ENCODE results near the gene ZNF318.

The ZNF318 gene

DNA sequence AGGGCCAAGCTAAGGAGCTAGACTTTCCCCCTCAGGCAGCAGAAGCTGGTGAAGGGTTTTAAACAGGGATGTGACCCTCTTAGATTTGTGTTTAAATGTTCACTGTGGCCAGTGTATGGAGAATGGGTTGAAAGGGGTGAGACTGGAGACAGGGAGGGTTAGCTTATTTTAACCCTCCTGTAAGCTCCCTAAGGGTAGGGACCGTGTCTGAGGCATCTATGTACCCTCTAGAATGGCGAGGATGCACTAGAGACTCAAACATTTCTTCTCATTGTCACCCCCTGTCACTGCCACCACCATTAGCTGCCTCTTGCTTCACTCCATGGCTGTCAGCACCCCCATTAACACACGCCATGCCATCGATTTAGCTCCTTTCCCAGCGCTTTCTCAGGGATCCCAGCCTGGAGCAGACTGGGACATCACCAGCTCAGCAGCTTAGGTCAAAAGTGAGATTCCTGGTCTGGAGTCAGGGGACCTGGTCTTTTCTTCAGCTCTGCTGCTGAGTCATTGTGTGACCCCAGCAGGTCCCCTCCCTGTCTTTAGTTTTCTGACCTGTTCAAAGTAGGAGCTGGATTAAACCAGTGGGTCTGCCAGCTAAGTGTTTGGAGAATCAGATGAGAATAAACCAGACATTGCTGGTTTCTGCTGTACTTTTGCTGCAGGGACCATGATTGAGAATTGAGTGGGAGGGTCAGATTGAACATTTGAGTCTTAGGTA lies 72.5 kb downstream of the ZNF318 start:
- FAIRE-seq (no peak), DNase-seq (ENCODE audit: insufficient read length, low spot score) (no peak)
- TF ChIP-seq POLR2A (IDR thresholded peaks at IDR 0.05; ENCODE audit: low read depth, low read length): no peak
- no peak for TF ChIP-seq TAF1 (IDR thresholded peaks at IDR 0.05; ENCODE audit: low read depth, low read length)
- TF ChIP-seq PAX5 (IDR thresholded peaks at IDR 0.05; ENCODE audit: insufficient read depth, low read length, severe bottlenecking): no peak
- no peak for TF ChIP-seq POU2F2 (IDR thresholded peaks at IDR 0.05; ENCODE audit: low read depth, low read length)

DNA sequence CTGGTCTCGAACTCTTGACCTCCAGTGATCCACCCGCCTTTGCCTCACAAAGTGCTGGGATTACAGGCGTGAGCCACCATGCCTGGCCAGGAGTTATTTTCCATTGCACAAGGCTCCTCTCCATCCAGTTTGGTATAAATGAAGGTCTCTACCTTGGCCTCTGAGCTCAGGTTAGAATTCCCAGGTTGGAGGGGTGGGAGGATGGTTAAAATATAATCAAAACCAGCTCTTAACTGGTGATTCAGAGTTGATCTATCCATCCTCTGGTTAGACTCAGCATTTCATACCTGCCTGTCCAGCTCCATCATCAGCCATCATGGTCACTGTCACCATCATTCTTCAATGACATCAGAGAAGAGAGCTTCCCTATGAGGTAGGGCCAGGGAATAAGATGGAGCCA lies 74.0 kb downstream of the ZNF318 start:
- FAIRE-seq (no peak), DNase-seq (ENCODE audit: insufficient read length, low spot score) (no peak)
- no peak for TF ChIP-seq SPI1 (IDR thresholded peaks at IDR 0.05; ENCODE audit: low read depth, low read length)
- TF ChIP-seq TAF1 (IDR thresholded peaks at IDR 0.05; ENCODE audit: low read depth, low read length): no peak
- no peak for TF ChIP-seq POLR2A (IDR thresholded peaks at IDR 0.05; ENCODE audit: low read depth, low read length)
- no peak for TF ChIP-seq PAX5 (IDR thresholded peaks at IDR 0.05; ENCODE audit: insufficient read depth, low read length, severe bottlenecking)
- no peak for TF ChIP-seq POU2F2 (IDR thresholded peaks at IDR 0.05; ENCODE audit: low read depth, low read length)
- no peak for TF ChIP-seq POLR2AphosphoS5 (IDR thresholded peaks at IDR 0.05; ENCODE audit: low read depth, low read length)

DNA sequence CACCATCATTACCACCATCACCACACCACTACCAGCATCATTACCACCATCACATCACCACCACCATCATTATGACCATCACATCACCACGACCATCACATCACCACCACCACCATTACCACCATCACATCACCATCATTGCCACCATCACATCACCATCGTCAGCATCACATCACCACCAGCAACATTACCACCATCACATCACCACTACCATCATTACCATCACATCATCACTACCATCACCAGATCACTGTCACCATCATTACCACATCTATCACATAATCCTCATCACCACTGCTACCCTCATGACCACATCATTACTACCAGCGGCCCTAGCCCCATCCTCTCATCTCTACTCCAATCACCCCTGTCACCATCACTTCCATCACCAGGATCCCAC lies 74.9 kb downstream of the ZNF318 start:
- peak; percentile 81 for FAIRE-seq
- TF ChIP-seq SPI1 (IDR thresholded peaks at IDR 0.05; ENCODE audit: low read depth, low read length): no peak
- no peak for TF ChIP-seq POLR2A (IDR thresholded peaks at IDR 0.05; ENCODE audit: low read depth, low read length)
- no peak for TF ChIP-seq POU2F2 (IDR thresholded peaks at IDR 0.05; ENCODE audit: low read depth, low read length)
- TF ChIP-seq POLR2AphosphoS5 (IDR thresholded peaks at IDR 0.05; ENCODE audit: low read depth, low read length): no peak
- TF ChIP-seq TAF1 (IDR thresholded peaks at IDR 0.05; ENCODE audit: low read depth, low read length): no peak
- no peak for TF ChIP-seq PAX5 (IDR thresholded peaks at IDR 0.05; ENCODE audit: insufficient read depth, low read length, severe bottlenecking)
- DNase-seq (ENCODE audit: insufficient read length, low spot score): no peak

DNA sequence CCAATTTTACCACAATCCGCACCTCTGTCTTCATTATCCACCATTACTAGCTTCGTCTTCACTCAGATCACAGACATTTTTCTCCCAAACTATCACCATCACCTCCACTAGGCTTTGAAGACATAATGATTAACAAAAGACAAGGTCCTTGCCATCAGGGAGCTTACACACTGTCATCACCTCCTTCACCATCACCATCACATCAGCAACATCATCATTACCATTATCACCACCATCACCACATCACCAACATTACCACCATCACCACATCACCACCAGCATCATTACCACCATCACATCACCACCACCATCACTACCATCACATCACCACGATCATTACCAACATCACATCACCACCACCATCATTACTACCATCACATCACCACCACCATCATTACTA lies 75.7 kb downstream of the ZNF318 start:
- no peak for FAIRE-seq
- TF ChIP-seq SPI1 (IDR thresholded peaks at IDR 0.05; ENCODE audit: low read depth, low read length): no peak
- no peak for TF ChIP-seq POU2F2 (IDR thresholded peaks at IDR 0.05; ENCODE audit: low read depth, low read length)
- TF ChIP-seq TAF1 (IDR thresholded peaks at IDR 0.05; ENCODE audit: low read depth, low read length): no peak
- no peak for TF ChIP-seq PAX5 (IDR thresholded peaks at IDR 0.05; ENCODE audit: insufficient read depth, low read length, severe bottlenecking)
- TF ChIP-seq POLR2A (IDR thresholded peaks at IDR 0.05; ENCODE audit: low read depth, low read length): no peak
- TF ChIP-seq POLR2AphosphoS5 (IDR thresholded peaks at IDR 0.05; ENCODE audit: low read depth, low read length): no peak
- no peak for DNase-seq (ENCODE audit: insufficient read length, low spot score)

DNA sequence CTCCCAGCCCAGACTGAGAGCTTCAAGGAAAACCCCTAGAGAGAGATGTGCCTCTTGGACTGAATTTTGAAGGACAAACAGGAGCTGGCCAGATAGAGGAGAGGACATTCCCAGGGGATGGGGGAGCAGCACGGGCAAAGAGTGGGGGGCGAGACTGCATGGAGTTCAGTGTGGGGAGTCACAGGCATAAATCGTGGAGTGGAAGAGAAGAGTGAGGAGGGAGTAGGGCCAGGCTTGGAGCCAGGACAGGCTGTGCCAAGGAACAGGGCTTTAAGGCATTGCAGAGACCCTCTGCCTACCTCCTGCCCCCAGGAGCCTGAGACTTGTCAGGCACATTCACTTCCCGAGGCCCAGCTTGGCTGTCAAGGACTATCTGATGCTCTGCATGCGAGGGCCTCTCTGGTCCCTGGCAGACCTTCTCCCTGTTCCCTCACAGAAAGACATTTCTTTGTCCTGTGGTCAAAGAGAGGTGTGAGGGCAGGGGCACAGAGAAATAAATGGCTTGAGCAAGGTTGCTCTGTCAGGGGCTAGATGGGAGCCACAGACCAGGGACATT lies 76.6 kb downstream of the ZNF318 start:
- no peak for TF ChIP-seq PAX5 (IDR thresholded peaks at IDR 0.05; ENCODE audit: insufficient read depth, low read length, severe bottlenecking)
- TF ChIP-seq POU2F2 (IDR thresholded peaks at IDR 0.05; ENCODE audit: low read depth, low read length): no peak
- no peak for TF ChIP-seq POLR2A (IDR thresholded peaks at IDR 0.05; ENCODE audit: low read depth, low read length)
- no peak for TF ChIP-seq TAF1 (IDR thresholded peaks at IDR 0.05; ENCODE audit: low read depth, low read length)
- TF ChIP-seq POLR2AphosphoS5 (IDR thresholded peaks at IDR 0.05; ENCODE audit: low read depth, low read length): no peak
- TF ChIP-seq SPI1 (IDR thresholded peaks at IDR 0.05; ENCODE audit: low read depth, low read length): no peak
- no peak for FAIRE-seq
- peak; percentile 1 for DNase-seq (ENCODE audit: insufficient read length, low spot score)

DNA sequence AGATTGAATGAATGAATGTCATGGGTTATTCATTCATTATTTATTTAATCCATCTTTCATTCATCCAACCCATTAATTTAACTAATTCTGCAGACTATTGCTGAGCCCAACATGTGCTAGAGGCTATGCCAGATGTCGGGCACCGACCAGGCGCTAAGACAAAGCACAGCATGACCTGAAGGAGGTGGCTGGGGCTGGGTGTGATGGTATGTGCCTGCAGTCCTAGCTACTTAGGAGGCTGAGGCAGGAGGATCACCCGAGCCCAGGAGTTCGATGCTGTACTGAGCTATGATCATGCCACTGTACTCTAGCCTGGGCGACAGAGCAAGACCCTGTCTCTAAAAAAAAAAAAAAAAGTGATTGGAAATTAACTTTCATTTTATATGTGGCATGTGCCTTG lies 77.1 kb downstream of the ZNF318 start:
- DNase-seq (ENCODE audit: insufficient read length, low spot score) (no peak), FAIRE-seq (no peak)
- no peak for TF ChIP-seq SPI1 (IDR thresholded peaks at IDR 0.05; ENCODE audit: low read depth, low read length)
- no peak for TF ChIP-seq TAF1 (IDR thresholded peaks at IDR 0.05; ENCODE audit: low read depth, low read length)
- TF ChIP-seq POLR2AphosphoS5 (IDR thresholded peaks at IDR 0.05; ENCODE audit: low read depth, low read length): no peak
- no peak for TF ChIP-seq POU2F2 (IDR thresholded peaks at IDR 0.05; ENCODE audit: low read depth, low read length)
- no peak for TF ChIP-seq POLR2A (IDR thresholded peaks at IDR 0.05; ENCODE audit: low read depth, low read length)
- TF ChIP-seq PAX5 (IDR thresholded peaks at IDR 0.05; ENCODE audit: insufficient read depth, low read length, severe bottlenecking): no peak

DNA sequence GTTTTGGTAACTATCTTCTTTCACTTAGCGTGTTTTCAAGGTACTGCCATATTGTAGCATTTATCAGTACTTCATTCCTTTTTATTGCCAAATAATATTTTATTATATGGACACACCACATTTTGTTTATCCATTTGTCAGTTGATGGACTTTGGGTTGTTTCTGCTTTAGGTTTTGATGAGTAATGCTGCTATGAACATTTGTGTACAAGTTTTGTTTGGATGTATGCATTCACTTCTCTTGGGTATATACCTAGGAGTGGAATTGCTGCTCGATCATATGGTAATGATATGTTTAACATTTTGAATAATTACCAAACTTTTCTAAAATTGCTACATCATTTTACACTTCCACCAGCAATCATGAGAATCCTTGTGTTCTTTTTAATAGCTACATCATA lies 77.7 kb downstream of the ZNF318 start:
- no peak for FAIRE-seq
- TF ChIP-seq POU2F2 (IDR thresholded peaks at IDR 0.05; ENCODE audit: low read depth, low read length): no peak
- TF ChIP-seq TAF1 (IDR thresholded peaks at IDR 0.05; ENCODE audit: low read depth, low read length): no peak
- no peak for TF ChIP-seq POLR2AphosphoS5 (IDR thresholded peaks at IDR 0.05; ENCODE audit: low read depth, low read length)
- no peak for TF ChIP-seq PAX5 (IDR thresholded peaks at IDR 0.05; ENCODE audit: insufficient read depth, low read length, severe bottlenecking)
- no peak for TF ChIP-seq POLR2A (IDR thresholded peaks at IDR 0.05; ENCODE audit: low read depth, low read length)
- no peak for TF ChIP-seq SPI1 (IDR thresholded peaks at IDR 0.05; ENCODE audit: low read depth, low read length)
- DNase-seq (ENCODE audit: insufficient read length, low spot score): no peak

DNA sequence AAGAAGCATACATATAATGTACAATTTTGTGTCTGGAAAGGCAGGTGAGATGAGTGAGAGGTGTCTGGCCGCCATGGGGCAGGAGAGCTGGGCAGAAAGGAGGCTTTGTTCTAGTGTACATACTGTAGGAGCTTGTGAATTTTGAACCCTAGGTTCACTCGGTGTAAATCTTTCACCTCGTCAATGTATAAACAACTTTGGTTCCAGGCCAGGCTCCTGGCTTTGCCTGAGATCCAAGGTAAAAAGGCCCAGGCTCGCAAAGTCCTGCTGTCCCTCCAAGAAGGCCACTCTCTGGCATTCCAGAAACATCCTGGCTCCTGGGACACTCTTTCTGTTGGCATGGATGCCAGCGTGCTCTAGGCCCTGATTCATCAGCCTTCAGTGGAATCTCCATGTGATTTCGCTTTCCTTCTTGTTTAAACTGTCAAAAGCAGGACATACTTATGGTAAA lies 78.5 kb downstream of the ZNF318 start:
- FAIRE-seq (no peak), DNase-seq (ENCODE audit: insufficient read length, low spot score) (no peak)
- TF ChIP-seq TAF1 (IDR thresholded peaks at IDR 0.05; ENCODE audit: low read depth, low read length) (no peak), POU2F2 (IDR thresholded peaks at IDR 0.05; ENCODE audit: low read depth, low read length) (no peak), POLR2A (IDR thresholded peaks at IDR 0.05; ENCODE audit: low read depth, low read length) (no peak), SPI1 (IDR thresholded peaks at IDR 0.05; ENCODE audit: low read depth, low read length) (no peak), POLR2AphosphoS5 (IDR thresholded peaks at IDR 0.05; ENCODE audit: low read depth, low read length) (no peak), PAX5 (IDR thresholded peaks at IDR 0.05; ENCODE audit: insufficient read depth, low read length, severe bottlenecking) (no peak)

DNA sequence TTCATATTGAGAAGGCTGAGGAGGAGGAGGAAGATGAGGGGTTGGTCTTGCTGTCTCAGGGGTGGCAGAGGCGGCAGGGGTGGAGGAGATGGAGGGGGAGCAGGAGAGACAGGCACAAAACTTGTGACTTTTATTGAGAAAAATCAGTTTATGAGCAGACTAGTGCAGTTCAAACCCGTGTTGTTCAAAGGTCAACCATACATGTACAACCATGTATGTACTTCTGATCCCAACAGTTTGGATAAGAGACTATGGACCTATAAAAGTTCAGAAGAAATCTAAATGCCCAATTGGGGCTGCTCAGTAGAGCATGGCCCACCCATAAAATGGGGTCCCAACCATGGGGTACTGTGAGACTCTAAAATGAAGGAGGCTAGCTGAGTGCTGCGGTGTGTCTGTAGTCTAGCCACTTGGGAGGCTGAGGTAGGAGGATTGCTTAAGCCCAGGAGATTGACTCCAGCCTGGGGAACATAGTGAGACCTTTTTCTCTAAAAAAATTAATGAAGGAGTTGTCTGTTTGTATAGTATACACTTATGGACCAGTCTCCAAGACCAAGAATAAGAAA lies 79.0 kb downstream of the ZNF318 start:
- TF ChIP-seq POLR2A (IDR thresholded peaks at IDR 0.05; ENCODE audit: low read depth, low read length): no peak
- FAIRE-seq: no peak
- no peak for DNase-seq (ENCODE audit: insufficient read length, low spot score)
